B cell (primary cell): Measurements from ENCODE around the gene FAM219A.

Source experiments
- EZH2 ChIP-seq: IDR thresholded peaks from 2 replicates; pipeline ENCODE4 v1.6.1; 2012; ENCODE audit warnings: borderline replicate concordance, low read depth, mild to moderate bottlenecking, moderate library complexity, low read length; ENCODE audit not compliant: insufficient read depth, poor library complexity, severe bottlenecking
- TF ChIP-seq, protein P1 (sequence below): fragments of 200-600 bp; IDR thresholded peaks from one replicate; pipeline ENCODE4 v1.8.0; 2022; ENCODE audit warnings: antibody characterized with exemption, mild to moderate bottlenecking

DNA sequence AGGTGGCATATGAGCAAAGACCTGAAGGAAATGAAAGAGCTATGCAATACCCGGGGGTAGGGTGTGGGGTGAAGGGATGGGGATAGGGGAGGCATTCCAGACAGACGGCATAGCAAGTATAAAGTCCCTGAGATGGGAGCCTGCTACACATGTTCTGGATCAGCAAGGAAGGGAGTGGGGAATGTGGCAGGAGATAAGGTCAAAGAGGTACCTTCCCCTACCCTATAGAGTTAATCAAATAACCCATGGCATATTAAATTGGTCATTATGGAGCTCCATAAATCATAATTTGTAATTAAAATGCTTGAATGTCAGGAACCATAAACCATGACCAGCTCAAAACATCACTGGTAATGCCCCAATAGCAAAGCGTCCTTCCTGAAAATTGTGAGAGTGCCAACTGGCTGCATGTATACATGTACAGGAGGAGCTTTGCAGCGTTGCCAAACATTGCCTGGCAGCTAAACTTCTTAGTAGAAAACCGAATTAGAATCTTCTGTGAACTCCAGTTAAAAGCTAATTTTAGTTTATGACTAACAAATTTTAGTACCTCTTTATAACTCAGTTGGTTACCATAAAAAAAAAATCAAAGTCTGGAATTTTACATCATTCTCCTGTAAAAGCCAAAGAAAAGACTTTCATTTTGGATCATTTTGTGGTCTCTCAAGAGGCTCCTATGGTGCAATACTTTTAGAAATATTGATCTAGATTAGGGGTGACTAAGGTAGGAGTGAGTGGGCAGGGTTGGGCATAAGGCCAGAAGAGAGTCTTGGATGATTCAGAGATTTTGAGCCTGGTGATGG is 4.9 kb upstream of the FAM219A start:
- TF ChIP-seq, protein P1, sequence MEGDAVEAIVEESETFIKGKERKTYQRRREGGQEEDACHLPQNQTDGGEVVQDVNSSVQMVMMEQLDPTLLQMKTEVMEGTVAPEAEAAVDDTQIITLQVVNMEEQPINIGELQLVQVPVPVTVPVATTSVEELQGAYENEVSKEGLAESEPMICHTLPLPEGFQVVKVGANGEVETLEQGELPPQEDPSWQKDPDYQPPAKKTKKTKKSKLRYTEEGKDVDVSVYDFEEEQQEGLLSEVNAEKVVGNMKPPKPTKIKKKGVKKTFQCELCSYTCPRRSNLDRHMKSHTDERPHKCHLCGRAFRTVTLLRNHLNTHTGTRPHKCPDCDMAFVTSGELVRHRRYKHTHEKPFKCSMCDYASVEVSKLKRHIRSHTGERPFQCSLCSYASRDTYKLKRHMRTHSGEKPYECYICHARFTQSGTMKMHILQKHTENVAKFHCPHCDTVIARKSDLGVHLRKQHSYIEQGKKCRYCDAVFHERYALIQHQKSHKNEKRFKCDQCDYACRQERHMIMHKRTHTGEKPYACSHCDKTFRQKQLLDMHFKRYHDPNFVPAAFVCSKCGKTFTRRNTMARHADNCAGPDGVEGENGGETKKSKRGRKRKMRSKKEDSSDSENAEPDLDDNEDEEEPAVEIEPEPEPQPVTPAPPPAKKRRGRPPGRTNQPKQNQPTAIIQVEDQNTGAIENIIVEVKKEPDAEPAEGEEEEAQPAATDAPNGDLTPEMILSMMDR, result no peak
- TF ChIP-seq EZH2, result no peak
